SK-N-SH treated with all-trans-retinoic acid at 6 μM for 48 hours (cell line): Measurements from ENCODE around the gene ERGIC1.
"Not testable (repeated sequence)": the region's sequence is repeated elsewhere in the genome, so short reads cannot be mapped to it uniquely, and the experiment has no call there.

ENCODE experiments used
- ATAC-seq: fragments of 200-7000 bp; cut with Tn5 transposase; 3 replicates; pipeline ENCODE4 v1.9.1; 2020; ENCODE audit warnings: mild to moderate bottlenecking, moderate library complexity
- ARNTL ChIP-seq: fragments of 450-650 bp; formaldehyde crosslinking; IDR thresholded peaks from 2 replicates; pipeline ENCODE4 v1.5.0; 2020; ENCODE audit warnings: low read depth, mild to moderate bottlenecking, moderate library complexity, borderline replicate concordance
- BACH2 ChIP-seq: fragments of 250-450 bp; sonication (Bioruptor Pico); IDR thresholded peaks from 2 replicates; pipeline ENCODE4 v1.9.0; 2021; ENCODE audit warnings: mild to moderate bottlenecking, borderline replicate concordance
- CSDC2 ChIP-seq: fragments of 250-450 bp; sonication (Bioruptor Pico); IDR thresholded peaks from 2 replicates; pipeline ENCODE4 v1.5.0; 2020; ENCODE audit warnings: mild to moderate bottlenecking, moderate library complexity
- CSRNP3 ChIP-seq: fragments of 250-450 bp; sonication (Bioruptor Pico); IDR thresholded peaks from 2 replicates; pipeline ENCODE4 v1.5.1; 2021; ENCODE audit warnings: mild to moderate bottlenecking, moderate library complexity
- ESRRG ChIP-seq: fragments of 250-450 bp; sonication (Bioruptor Pico); IDR thresholded peaks from 2 replicates; pipeline ENCODE4 v1.6.1; 2021; ENCODE audit warnings: mild to moderate bottlenecking
- GLIS3 ChIP-seq: fragments of 250-450 bp; sonication (Bioruptor Pico); IDR thresholded peaks from 2 replicates; pipeline ENCODE4 v1.5.0; 2020; ENCODE audit warnings: mild to moderate bottlenecking, moderate library complexity
- ISL1 ChIP-seq: fragments of 250-450 bp; sonication (Bioruptor Pico); IDR thresholded peaks from 2 replicates; pipeline ENCODE4 v2.1.2; 2022; ENCODE audit warnings: mild to moderate bottlenecking, moderate library complexity
- OSR1 ChIP-seq: fragments of 250-450 bp; sonication (Bioruptor Pico); IDR thresholded peaks from 2 replicates; pipeline ENCODE4 v1.8.0; 2022; ENCODE audit warnings: moderate library complexity, mild to moderate bottlenecking, inconsistent platforms
- POU6F1 ChIP-seq: fragments of 250-450 bp; sonication (Bioruptor Pico); IDR thresholded peaks from 2 replicates; pipeline ENCODE4 v1.8.0; 2021; ENCODE audit warnings: low read depth, mild to moderate bottlenecking, moderate library complexity, borderline replicate concordance
- PPARA ChIP-seq: fragments of 250-450 bp; sonication (Bioruptor Pico); IDR thresholded peaks from 2 replicates; pipeline ENCODE4 v1.5.0; 2020; ENCODE audit warnings: mild to moderate bottlenecking, borderline replicate concordance
- SNAI2 ChIP-seq: fragments of 250-450 bp; sonication (Bioruptor Pico); IDR thresholded peaks from 2 replicates; pipeline ENCODE4 v1.5.0; 2020; ENCODE audit warnings: mild to moderate bottlenecking, moderate library complexity
- TOX ChIP-seq: fragments of 250-450 bp; sonication (Bioruptor Pico); IDR thresholded peaks from 2 replicates; pipeline ENCODE4 v1.8.0; 2021; ENCODE audit warnings: mild to moderate bottlenecking, moderate library complexity, borderline replicate concordance
- TSHZ2 ChIP-seq: fragments of 250-450 bp; sonication (Bioruptor Pico); IDR thresholded peaks from 2 replicates; pipeline ENCODE4 v1.5.0; 2020; ENCODE audit warnings: mild to moderate bottlenecking, moderate library complexity
- ZFP3 ChIP-seq: fragments of 250-450 bp; sonication (Bioruptor Pico); IDR thresholded peaks from 2 replicates; pipeline ENCODE4 v1.5.0; 2020; ENCODE audit warnings: mild to moderate bottlenecking, moderate library complexity
- ZFP30 ChIP-seq: fragments of 450-650 bp; formaldehyde crosslinking; IDR thresholded peaks from 2 replicates; pipeline ENCODE4 v1.5.0; 2022; ENCODE audit warnings: mild to moderate bottlenecking, moderate library complexity
- ZNF565 ChIP-seq: fragments of 450-650 bp; formaldehyde crosslinking; conservative IDR thresholded peaks from 2 replicates; pipeline ENCODE4 v1.5.0; 2020; ENCODE audit warnings: low read depth, mild to moderate bottlenecking, moderate library complexity
- ZNF70 ChIP-seq: fragments of 450-650 bp; formaldehyde crosslinking; IDR thresholded peaks from 2 replicates; pipeline ENCODE4 v1.5.0; 2020; ENCODE audit warnings: mild to moderate bottlenecking, moderate library complexity
- ZNF8 ChIP-seq: fragments of 450-650 bp; formaldehyde crosslinking; IDR thresholded peaks from 2 replicates; pipeline ENCODE4 v1.5.0; 2020; ENCODE audit warnings: mild to moderate bottlenecking, moderate library complexity

ERGIC1 gene

GRCh38 chr5:172849606-172850453, 15.8 kb downstream of the ERGIC1 start:
- TF ChIP-seq ISL1 (no peak), ESRRG (no peak), SNAI2 (CRISPR knock-in tag) (no peak), ZNF565 (CRISPR knock-in tag) (no peak), ZNF8 (CRISPR knock-in tag) (no peak), TSHZ2 (CRISPR knock-in tag) (no peak), TOX (CRISPR knock-in tag) (no peak), OSR1 (no peak), POU6F1 (CRISPR knock-in tag) (no peak), GLIS3 (CRISPR knock-in tag) (no peak), ZFP3 (CRISPR knock-in tag) (no peak), ARNTL (CRISPR knock-in tag) (no peak), ZNF70 (CRISPR knock-in tag) (no peak), PPARA (CRISPR knock-in tag) (no peak), BACH2 (CRISPR knock-in tag) (no peak), CSDC2 (CRISPR knock-in tag) (no peak), ZFP30 (no peak)
- ATAC-seq = no peak

- no peak for TF ChIP-seq SNAI2 (CRISPR knock-in tag)
- no peak for TF ChIP-seq TSHZ2 (CRISPR knock-in tag)
- no peak for TF ChIP-seq ZNF565 (CRISPR knock-in tag)
- no peak for TF ChIP-seq ZFP3 (CRISPR knock-in tag)
- TF ChIP-seq CSRNP3 (CRISPR knock-in tag) = no peak
- TF ChIP-seq OSR1 = no peak
- no peak for ATAC-seq
Measured at GRCh38 chr5:172850454-172850797, 16.4 kb downstream of the ERGIC1 start.

GRCh38 chr5:172851254-172851653, 17.2 kb downstream of the ERGIC1 start:
- ATAC-seq = not testable (repeated sequence)
